Thyroid gland (tissue), 4 donors: ENCODE results near the gene SLC25A44. TPM values are rescaled to one million over a fixed set of nuclear protein-coding genes. Genes with fewer than 3 reads are reported as not detected.

Source experiments
- DNase-seq, 2 donors: peaks; one replicate each; pipeline ENCODE4 v3.0.0-alpha.2; 2019
- H3K27ac ChIP-seq, 3 donors: fragments of 200-600 bp; sonication (generic); 1 replicate in 2 of 3; 2 replicates in 1 of 3; pipeline ENCODE4 v1.5.1; 2016 to 2019; ENCODE audit warnings: mild to moderate bottlenecking in 1 of 3, moderate library complexity in 1 of 3
- H3K27me3 ChIP-seq: fragments of 200-600 bp; sonication (generic); one replicate; pipeline ENCODE4 v1.5.1; 2019
- H3K36me3 ChIP-seq, 2 donors: fragments of 200-600 bp; sonication (generic); one replicate each; pipeline ENCODE4 v1.5.1; 2016 to 2019
- H3K4me1 ChIP-seq, 2 donors: fragments of 200-600 bp; sonication (generic); one replicate each; pipeline ENCODE4 v1.5.1; 2017 to 2019
- H3K4me3 ChIP-seq, 3 donors: fragments of 200-600 bp; sonication (generic); replicated peaks in 1 of 3; 1 replicate in 2 of 3; 2 replicates in 1 of 3; pipeline ENCODE4 v1.5.1; 2016; ENCODE audit warnings: mild to moderate bottlenecking in 1 of 3
- H3K9me3 ChIP-seq: fragments of 200-600 bp; sonication (generic); one replicate; pipeline ENCODE4 v1.5.1; 2017
- POLR2A ChIP-seq, 2 donors: fragments of 450-650 bp; IDR thresholded peaks; one replicate each; pipeline ENCODE4 v1.6.1; 2017; ENCODE audit warnings: antibody characterized with exemption in 2 of 2, mild to moderate bottlenecking in 2 of 2, moderate library complexity in 1 of 2
- WGBS, 2 donors: methylation state at CpG; one replicate each; pipeline ENCODE4 v1.1.5; 2017; 5-methylcytosine and 5-hydroxymethylcytosine counted together
- intact Hi-C: fragments of 100-400 bp; cut with DNase I; formaldehyde crosslinking; loops from one replicate; pipeline ENCODE4 v1.15.1; 2023
- total RNA-seq, 4 donors: library from RNA; depleted of rRNA; stranded (reverse); fragments of >200 nt; gene quantifications; one replicate each; pipeline ENCODE4 v1.2.3, GENCODE V29; 2016
- TF ChIP-seq, protein P1 (sequence below), 6 experiments: fragments of 200-600 bp in 3 of 6; fragments of 450-650 bp in 3 of 6; sonication (generic) in 3 of 6; IDR thresholded peaks; one replicate each; pipeline ENCODE4 v1.5.1; 2016 to 2019; ENCODE audit warnings: antibody characterized with exemption in 6 of 6, mild to moderate bottlenecking in 2 of 6, inconsistent platforms in 1 of 6, moderate library complexity in 1 of 6

SLC25A44 gene
- total RNA-seq, 4 donors from 2014 or later = 14.5 to 19.7 (median 17.7) TPM

DNA sequence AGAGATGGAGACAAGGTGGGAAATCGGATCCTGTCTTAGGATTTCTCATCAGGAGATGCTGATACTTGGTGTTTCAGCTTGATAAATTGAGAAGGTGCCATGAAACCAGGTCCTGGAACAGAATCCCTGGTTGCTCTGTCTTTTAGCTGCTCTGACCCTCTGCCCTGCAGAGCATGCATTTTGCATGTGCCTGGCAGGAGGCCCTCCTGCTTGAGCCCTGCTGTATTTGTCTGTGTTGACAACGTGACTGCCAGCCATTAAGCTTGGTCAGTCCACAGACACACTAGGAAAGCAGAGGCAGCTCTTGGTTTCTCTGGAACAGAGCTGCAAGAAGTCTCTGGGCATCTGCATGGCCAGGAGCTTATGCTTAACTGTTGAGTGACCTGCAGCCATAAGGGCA is 2.5 kb downstream of the SLC25A44 start:
- TF ChIP-seq, protein P1, sequence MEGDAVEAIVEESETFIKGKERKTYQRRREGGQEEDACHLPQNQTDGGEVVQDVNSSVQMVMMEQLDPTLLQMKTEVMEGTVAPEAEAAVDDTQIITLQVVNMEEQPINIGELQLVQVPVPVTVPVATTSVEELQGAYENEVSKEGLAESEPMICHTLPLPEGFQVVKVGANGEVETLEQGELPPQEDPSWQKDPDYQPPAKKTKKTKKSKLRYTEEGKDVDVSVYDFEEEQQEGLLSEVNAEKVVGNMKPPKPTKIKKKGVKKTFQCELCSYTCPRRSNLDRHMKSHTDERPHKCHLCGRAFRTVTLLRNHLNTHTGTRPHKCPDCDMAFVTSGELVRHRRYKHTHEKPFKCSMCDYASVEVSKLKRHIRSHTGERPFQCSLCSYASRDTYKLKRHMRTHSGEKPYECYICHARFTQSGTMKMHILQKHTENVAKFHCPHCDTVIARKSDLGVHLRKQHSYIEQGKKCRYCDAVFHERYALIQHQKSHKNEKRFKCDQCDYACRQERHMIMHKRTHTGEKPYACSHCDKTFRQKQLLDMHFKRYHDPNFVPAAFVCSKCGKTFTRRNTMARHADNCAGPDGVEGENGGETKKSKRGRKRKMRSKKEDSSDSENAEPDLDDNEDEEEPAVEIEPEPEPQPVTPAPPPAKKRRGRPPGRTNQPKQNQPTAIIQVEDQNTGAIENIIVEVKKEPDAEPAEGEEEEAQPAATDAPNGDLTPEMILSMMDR (IDR thresholded peaks at IDR 0.05) = no peak
- TF ChIP-seq POLR2A (IDR thresholded peaks at IDR 0.05) = no peak
- intact Hi-C loops = no loop called here
- no peak for DNase-seq
- H3K36me3 ChIP-seq = peaks cover 6 to 10% of the 10 kb centered on the region in 2 donors
- no peak overlapping the region for H3K4me3 ChIP-seq
- H3K4me1 ChIP-seq = peaks cover 10 to 19% of the 10 kb centered on the region in 2 donors
- no peaks in the 10 kb centered on the region for H3K9me3 ChIP-seq
- no peaks in the 10 kb centered on the region for H3K27me3 ChIP-seq
- WGBS, 2 donors = 67 to 86% methylated on average over 2 of the region's 2 CpGs
- no peak overlapping the region for H3K27ac ChIP-seq

DNA sequence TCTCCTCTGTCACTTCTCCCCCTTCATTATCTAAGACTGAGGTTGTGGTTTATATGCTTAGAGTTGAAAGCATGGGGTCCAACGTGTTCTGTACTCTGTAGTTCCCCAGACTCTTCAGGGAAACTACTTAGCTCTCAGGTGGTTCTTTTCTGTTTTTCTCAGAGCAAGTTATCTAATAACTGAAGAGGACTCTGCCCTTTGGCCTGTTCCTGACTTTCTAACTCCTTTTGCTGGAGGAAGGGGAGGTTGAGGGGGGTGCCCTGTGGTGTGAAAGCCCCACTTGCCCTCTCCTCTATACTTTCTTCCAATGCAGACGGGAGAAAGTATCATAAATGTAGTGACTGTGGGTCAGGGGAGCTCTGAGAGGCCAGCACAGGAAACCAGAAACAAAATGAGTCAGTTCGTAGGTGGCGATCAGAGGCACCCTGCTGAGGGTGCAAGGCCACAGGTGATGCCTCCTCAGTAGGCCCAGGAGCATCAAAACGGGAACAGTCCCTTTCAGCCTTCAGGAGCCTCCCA is 5.0 kb downstream of the SLC25A44 start:
- Histone ChIP-seq H3K4me1 (peaks cover 10 to 14% of the 10 kb centered on the region in 2 donors), H3K36me3 (peaks cover 6 to 10% of the 10 kb centered on the region in 2 donors)

DNA sequence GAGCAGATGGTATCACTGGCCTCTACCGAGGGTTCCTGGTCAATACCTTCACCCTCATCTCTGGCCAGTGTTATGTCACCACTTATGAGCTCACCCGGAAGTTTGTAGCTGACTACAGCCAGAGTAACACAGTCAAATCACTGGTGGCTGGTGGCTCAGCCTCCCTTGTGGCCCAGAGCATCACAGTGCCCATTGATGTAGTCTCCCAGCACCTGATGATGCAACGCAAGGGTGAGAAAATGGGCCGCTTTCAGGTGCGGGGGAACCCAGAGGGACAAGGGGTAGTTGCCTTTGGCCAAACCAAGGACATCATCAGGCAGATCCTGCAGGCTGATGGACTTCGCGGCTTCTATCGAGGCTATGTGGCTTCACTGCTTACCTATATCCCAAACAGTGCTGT is 6.1 kb downstream of the SLC25A44 start:
- DNase-seq = no peak
- H3K4me1 ChIP-seq = peaks cover 3 to 9% of the 10 kb centered on the region in 2 donors
- H3K36me3 ChIP-seq = peaks cover 6 to 10% of the 10 kb centered on the region in 2 donors
- 94 to 96% methylated on average over 5 to 8 of the region's 8 CpGs for WGBS, 2 donors
- intact Hi-C loops = no loop called here
- H3K9me3 ChIP-seq = no peaks in the 10 kb centered on the region
- no peak overlapping the region for H3K27ac ChIP-seq
- no peaks in the 10 kb centered on the region for H3K27me3 ChIP-seq
- no peak for TF ChIP-seq POLR2A (IDR thresholded peaks at IDR 0.05)
- TF ChIP-seq, protein P1 (IDR thresholded peaks at IDR 0.05) = no peak
- no peak overlapping the region for H3K4me3 ChIP-seq

More for the DNA sequence above, 5.0 kb downstream of the SLC25A44 start:
- no peak overlapping the region for H3K27ac ChIP-seq
- intact Hi-C loops = no loop called here
- 84 to 87% methylated on average over 5 of the region's 5 CpGs for WGBS, 2 donors
- no peaks in the 10 kb centered on the region for H3K9me3 ChIP-seq
- TF ChIP-seq POLR2A (IDR thresholded peaks at IDR 0.05) = no peak
- TF ChIP-seq, protein P1 (IDR thresholded peaks at IDR 0.05) = no peak
- H3K27me3 ChIP-seq = no peaks in the 10 kb centered on the region
- no peak for DNase-seq
- no peak overlapping the region for H3K4me3 ChIP-seq

DNA sequence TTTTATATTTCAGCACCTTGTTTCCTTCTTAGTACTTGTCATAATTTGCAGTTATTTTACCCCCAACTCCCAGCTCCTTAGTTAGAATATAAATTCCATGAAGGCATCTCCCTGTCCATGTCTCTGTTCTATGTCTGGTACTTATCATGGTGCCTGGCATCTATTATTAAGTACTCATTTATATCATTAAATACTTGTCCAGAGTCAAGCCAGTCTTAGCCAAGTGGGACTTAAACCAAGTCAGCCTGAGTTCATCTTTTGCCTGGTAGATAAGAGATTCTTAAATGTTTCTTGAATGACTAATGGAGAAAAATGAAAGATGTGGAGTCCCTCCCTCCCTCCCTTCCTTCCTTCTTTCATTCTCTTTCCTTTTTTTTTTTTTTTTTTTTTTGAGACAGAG is 9.4 kb downstream of the SLC25A44 start:
- Histone ChIP-seq H3K9me3 (no peaks in the 10 kb centered on the region), H3K27me3 (no peaks in the 10 kb centered on the region), H3K4me3 (no peak overlapping the region), H3K27ac (no peak overlapping the region), H3K4me1 (peaks cover 0 to 4% of the 10 kb centered on the region in 2 donors), H3K36me3 (peaks cover 15 to 21% of the 10 kb centered on the region in 2 donors)
- TF ChIP-seq POLR2A (IDR thresholded peaks at IDR 0.05) = no peak
- TF ChIP-seq, protein P1 (IDR thresholded peaks at IDR 0.05) = no peak
- no peak for DNase-seq
- intact Hi-C loops = no loop called here

DNA sequence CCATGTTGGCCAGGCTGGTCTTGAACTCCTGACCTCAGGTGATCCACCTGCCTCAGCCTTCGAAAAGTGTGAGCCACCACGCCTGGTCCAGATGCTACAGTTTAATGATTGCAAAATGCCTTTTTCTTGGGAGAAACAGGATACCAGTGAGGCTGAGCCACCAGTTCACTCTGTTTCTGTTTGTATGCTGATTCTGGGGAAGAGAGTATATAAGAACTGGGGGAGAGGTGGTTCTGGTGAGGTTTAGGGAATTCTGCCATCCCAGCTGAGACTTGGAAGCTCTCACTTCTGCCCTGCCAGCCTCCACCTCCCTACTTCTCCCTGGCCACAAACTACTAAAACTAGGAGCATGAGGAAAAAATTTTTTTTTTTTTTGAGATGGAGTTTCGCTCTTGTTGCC is 10.8 kb downstream of the SLC25A44 start:
- H3K27me3 ChIP-seq = no peaks in the 10 kb centered on the region
- intact Hi-C loops = no loop called here
- no peak for TF ChIP-seq POLR2A (IDR thresholded peaks at IDR 0.05)
- TF ChIP-seq, protein P1 (IDR thresholded peaks at IDR 0.05) = no peak
- H3K27ac ChIP-seq = no peak overlapping the region
- DNase-seq = no peak
- 90 to 93% methylated on average over 3 of the region's 3 CpGs for WGBS, 2 donors
- H3K9me3 ChIP-seq = no peaks in the 10 kb centered on the region
- H3K4me1 ChIP-seq = peaks cover 0 to 4% of the 10 kb centered on the region in 2 donors
- peaks cover 14 to 19% of the 10 kb centered on the region in 2 donors for H3K36me3 ChIP-seq
- no peak overlapping the region for H3K4me3 ChIP-seq
